ENCODE results near the gene DSCAML1.
A peak's percentile ranks its signal among the peaks of the same experiment; 100 is the strongest.

The DSCAML1 gene

DNA sequence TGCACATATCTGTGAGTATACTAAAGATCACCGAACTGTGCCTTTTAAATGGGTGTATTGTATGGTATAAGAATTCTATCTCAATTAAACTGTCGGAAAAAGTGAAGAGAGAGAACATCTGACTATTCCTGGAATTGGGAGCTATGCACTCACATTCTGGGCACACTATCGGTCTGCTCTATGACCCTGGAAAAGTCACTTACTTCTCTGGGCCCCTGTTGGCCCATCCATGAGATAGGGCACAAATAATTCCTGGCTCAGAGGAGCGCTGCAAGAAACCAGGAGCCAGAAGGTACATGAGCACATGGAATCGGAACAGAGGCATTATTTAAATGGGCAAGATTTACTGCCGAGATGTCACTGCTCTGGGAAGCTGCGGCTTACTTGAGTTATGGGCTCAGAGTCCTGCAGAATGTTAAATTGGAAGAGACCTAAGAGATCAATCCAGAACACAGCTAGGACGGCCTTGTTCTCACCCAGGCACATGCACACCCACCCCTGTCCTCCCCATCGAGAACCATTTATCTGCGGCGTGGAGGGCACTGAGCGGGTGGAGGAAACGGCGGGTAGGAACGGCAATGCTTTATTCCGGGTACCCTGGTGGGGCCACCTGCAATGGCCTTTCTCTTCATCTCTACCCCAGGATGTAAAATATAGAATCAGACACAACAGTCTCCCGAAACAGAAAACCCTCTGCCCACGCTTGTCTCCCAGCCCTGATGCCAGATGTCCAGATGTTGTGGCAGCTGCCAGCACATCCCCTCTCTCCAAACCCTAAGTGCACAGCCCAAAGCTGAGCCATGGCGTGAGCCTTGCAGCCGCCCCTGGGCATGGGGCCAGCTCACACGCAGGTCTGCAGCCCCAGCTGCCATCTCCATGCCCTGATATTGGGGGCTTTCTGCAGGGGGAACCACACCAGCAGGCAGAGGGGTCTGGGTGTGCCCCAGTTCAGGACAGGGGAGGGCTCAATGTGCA is 142.4 kb downstream of the DSCAML1 start:
- DNase-seq = no peak

- no peak for DNase-seq
Measured at GRCh38 chr11:117652521-117652920, 144.5 kb downstream of the DSCAML1 start.

DNA sequence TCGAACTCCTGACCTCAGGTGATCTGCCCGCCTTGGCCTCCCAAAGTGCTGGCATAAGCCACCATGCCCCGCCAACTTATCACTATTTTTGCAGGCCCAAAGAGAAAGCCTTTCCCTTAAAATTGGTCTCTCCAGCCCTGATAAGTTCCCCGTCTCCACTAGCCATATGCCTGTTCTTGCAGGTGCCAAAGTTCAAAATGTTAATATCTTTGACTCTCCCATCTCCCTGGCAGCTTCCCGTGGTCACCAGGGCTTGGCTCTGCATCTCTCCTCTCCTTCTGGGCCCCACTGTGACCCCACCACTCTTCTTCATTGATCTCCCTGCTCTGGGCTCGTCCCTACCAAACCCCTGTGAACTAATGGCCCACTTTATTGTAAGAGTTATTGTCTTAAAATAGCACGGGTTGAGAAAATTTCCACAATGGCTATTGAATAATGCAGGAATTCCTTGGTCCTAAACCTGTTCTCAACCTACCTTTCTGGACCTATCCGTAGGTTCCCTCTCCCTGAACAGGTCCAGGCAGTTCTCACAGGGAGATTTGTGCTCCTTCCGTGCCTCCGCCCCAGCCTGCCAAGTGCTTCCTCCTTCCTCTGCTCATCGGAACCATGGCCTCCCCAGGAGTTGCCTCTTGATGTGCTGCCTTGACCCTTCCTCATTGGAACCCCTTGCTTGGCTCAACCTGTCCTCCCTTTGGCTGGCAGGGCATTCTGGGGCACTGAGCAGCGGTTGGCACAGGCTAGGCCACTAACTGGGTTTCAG is 147.5 kb downstream of the DSCAML1 start:
- DNase-seq = no peak

- DNase-seq = no peak
Measured at GRCh38 chr11:117647872-117648271, 149.1 kb downstream of the DSCAML1 start.

GRCh38 chr11:117647207-117647606 is 149.8 kb downstream of the DSCAML1 start:
- no peak for DNase-seq

DNA sequence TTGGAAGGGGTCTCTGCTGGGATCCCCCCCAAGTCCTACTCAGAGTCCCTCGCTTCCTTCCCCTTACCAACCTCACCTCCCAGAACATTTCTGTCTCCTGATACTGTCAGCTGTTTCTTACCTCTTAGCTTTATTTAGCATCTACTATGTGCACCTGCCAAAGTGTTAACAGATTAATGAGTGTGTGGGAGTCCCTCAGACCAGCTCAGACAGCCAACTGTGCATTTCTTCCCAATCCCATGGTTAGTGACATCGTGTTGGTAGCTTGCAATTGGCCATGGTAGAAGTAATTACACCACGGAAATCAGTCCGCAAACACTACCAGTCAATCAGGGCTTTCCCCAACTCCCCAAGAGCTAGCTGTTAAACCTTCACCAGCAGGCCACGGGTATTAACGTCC is 150.6 kb downstream of the DSCAML1 start:
- no peak for DNase-seq

GRCh38 chr11:117644403-117645155 is 152.4 kb downstream of the DSCAML1 start:
- no peak for DNase-seq

DNA sequence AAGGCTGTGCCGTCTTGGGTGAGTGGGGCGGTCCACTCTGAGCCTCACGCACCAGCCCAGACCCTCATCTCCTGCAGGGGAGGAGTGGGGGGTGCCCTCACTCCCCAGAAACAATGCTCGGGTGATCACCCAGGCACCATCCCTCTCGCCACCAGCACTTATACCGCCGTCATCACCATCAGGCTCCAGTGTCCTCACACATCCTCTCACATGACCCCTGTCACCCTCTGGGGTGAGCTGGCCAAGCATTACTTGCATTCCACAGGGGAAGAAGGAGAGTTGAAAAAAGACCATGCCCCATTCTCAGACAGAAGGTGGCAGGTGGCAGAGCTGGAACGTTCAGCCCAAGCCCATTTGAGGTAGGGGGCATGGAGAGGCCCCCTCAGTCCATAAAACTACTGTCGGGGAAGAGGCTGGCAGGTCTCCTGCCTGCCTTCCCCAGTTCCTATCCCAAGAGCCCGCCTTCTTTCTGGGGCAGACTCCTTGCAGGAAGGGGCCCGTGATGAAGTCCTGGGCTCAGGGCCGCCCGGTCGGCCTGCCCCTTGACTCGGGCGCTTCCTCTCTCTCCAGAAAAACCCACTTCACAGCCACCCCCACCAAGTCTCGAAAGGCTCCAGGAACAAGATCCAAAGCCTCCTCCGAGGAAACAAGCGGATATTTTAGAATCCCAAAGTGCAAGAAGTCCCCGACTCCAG is 153.3 kb downstream of the DSCAML1 start:
- DNase-seq = no peak

GRCh38 chr11:117642835-117643234 is 154.2 kb downstream of the DSCAML1 start:
- DNase-seq = no peak

- no peak for DNase-seq
Measured at GRCh38 chr11:117642396-117642795, 154.6 kb downstream of the DSCAML1 start.

GRCh38 chr11:117641008-117641915 is 155.8 kb downstream of the DSCAML1 start:
- no peak for DNase-seq

DNA sequence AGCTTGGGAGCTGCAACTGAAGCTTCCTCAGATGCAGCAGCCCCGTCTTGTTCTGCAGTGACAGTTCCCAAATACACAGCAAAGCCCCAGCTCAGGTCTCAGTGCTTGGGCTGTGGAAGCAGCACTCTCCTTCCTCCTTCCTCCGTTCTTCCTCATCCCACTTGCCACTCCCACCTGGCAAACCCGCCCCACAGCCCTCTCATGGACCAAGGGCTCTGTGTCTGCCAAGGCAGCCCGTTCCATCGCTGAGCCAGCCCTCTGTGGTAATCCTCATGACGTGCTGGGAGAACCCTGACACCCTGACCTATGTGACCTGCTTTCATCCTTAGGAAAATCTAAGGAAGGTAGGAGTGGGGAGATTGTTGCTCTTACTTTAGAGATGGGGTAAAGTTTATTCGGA is 157.0 kb downstream of the DSCAML1 start:
- no peak for DNase-seq

- no peak for DNase-seq
Measured at GRCh38 chr11:117639601-117640000, 157.4 kb downstream of the DSCAML1 start.

GRCh38 chr11:117638911-117639543 is 158.0 kb downstream of the DSCAML1 start:
- DNase-seq = peak; percentile 59

DNA sequence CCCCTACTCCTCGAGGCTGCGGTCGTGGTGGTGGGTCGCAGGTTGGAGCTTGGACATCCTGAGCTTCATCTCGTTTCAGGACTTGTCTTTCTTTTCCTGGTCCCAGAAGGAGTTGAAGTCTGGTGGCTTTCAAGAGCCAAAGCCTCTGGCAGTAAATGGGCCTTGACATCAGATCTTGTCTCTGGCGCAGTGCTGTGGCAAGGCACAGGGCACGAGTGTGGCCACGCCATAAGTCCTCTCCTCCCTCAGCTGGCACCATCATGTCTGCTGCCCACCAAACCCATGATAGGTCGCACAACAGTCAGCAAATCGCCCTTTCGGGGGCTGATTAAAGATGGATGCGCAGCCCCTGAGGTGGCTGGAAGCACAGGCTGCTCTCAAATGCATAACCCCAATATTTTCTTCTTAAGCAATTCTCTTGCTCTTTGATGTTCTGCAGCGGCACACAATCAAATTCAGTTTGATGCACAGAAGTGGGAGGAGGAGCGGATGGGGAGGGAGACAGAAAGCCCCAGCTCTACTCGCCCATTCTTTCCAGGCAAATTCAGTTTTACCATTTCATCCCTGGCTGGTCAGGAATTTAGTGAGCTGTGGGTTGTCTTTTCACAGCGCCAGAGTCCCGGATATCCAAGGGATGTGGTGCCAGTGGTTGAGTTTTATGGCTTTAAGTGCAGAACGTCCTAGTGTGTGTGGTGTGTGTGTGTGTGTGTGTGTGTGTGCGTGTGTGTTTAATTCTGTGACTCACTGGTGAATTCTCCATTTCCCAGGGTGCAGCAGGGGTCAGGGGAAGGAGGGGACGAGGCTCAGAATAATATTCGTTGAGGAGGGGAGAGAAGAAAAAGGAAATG is 162.0 kb downstream of the DSCAML1 start:
- no peak for DNase-seq

GRCh38 chr11:117633976-117634755 is 162.8 kb downstream of the DSCAML1 start:
- no peak for DNase-seq

GRCh38 chr11:117633186-117633754 is 163.7 kb downstream of the DSCAML1 start:
- no peak for DNase-seq

DNA sequence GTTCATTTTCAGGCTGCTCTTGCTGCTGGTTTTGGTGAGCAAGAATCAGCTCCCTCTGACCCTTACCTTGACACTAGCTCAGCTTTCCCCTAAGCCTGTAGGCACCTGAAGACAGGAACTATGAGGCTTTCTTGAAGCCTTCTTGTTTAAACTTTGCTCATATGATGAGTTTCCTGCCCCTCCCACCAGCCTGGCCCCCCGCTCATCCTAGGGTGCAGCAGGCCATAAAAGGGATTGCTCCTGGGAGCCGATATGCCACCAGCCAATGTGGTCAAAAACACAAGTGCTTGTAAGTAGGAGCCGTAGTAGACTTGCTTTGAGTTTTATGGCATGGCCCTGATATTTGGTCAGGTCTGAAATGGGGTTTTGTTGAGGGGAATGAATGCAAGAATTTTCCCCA is 164.7 kb downstream of the DSCAML1 start:
- no peak for DNase-seq

All from DMS153 (cell line).